Fibroblast of mammary gland (primary cell): ENCODE results near the gene HYOU1.

ENCODE experiments used
- DNase-seq: peaks from one replicate; pipeline ENCODE4 v3.0.0-alpha.2; 2010; ENCODE audit warnings: low read depth
- H3K4me3 ChIP-seq: 2 replicates; pipeline ENCODE4 v1.5.1; 2011; ENCODE audit warnings: low read depth, mild to moderate bottlenecking, low read length, moderate library complexity; ENCODE audit not compliant: control insufficient read depth
- TF ChIP-seq, protein P1 (sequence below): conservative IDR thresholded peaks from 2 replicates; pipeline ENCODE4 v1.5.1; 2011; ENCODE audit warnings: low read depth, low read length, inconsistent platforms; ENCODE audit not compliant: control insufficient read depth, insufficient read depth

Gene HYOU1

DNA sequence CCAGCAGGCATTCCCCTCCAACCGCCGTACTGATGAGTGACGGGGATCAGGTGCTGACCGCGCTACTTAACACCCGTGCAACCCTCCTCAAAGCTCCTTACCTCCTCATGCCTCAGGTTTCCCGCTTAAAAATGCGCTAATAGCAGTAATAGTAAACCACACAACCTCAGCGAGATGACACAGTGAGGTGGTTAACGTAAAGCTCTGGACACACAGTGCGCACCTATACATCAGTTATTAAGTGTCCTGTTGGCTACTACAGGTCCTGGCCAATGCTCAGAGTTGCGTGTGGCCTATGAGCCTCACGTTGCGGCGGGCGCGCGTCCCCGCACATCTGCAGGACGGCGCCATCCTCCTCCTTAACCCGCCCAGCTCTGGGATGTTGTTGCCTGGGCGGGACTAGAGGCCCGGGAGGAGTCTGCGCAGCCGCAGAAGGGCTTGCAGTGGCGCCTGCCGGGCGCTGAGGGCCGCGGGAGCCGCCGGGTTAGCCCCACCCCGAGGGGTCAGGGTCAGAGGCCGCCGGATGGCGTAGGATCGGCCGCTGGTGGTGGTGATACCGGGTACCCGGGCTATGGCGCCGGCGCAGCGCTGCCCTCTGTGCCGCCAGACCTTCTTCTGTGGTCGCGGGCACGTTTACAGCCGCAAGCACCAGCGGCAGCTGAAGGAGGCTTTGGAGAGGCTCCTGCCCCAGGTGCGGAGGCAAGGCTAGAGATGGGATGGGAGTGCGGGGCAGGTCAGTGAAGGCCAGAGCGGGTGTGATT lies 59.2 kb downstream of the HYOU1 start, which contains the start of gene CENATAC:
Gene CENATAC (plus strand): TSS at position 512 of the 761 bp plus-strand sequence. CDS start 60 bp downstream, at position 572.
- DNase-seq, result peak; percentile 83
- peak within 1 kb of the TSS; percentile 91 for H3K4me3 ChIP-seq
- TF ChIP-seq, protein P1, sequence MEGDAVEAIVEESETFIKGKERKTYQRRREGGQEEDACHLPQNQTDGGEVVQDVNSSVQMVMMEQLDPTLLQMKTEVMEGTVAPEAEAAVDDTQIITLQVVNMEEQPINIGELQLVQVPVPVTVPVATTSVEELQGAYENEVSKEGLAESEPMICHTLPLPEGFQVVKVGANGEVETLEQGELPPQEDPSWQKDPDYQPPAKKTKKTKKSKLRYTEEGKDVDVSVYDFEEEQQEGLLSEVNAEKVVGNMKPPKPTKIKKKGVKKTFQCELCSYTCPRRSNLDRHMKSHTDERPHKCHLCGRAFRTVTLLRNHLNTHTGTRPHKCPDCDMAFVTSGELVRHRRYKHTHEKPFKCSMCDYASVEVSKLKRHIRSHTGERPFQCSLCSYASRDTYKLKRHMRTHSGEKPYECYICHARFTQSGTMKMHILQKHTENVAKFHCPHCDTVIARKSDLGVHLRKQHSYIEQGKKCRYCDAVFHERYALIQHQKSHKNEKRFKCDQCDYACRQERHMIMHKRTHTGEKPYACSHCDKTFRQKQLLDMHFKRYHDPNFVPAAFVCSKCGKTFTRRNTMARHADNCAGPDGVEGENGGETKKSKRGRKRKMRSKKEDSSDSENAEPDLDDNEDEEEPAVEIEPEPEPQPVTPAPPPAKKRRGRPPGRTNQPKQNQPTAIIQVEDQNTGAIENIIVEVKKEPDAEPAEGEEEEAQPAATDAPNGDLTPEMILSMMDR, result no peak

DNA sequence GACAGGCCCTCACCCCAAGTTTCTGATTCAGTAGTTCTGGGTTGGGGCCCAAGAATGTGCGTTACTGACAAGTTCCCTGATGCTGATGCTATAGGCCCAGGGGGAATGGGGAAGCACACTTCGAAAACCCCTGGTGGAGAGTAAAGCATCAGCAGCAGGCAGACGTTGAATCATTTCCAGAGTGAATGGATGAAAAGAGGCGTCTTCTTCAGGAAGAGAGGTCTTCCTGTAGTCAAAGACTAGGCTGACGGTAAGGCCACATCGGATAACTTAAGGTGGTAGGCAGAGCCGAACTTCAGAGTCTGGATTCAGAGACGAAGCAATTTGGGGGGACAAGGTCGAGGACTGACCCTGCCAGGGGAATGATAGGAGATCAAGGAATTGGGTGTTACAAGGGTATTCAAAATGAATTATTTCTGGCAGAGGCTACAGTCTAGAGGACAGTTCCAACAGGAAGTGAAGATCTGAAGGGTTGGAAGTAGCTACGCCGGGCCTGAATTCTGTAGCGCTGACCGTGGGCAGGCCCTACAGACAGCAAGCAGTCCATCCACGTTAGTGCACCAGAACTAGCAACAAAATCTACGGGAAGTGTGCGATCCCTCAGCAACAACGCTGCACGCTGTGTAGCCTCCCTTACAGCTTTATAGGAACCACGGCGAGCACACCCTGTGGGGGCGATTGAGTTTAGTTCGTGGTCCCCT lies 59.9 kb downstream of the HYOU1 start:
- H3K4me3 ChIP-seq, result peak overlapping the region; percentile 91
- TF ChIP-seq, protein P1, result peak; percentile 42
- peak; percentile 69 for DNase-seq
